HepG2 (cell line): ENCODE results near the gene AUNIP. TPM values are rescaled to one million over a fixed set of nuclear protein-coding genes. Genes with fewer than 3 reads are reported as not detected.

Source experiments
- ATF7 ChIP-seq, 2 experiments: fragments of 450-650 bp in 1 of 2; sonication (generic) in 1 of 2; formaldehyde crosslinking in 1 of 2; IDR thresholded peaks; 2 replicates each; pipeline versions ENCODE4 v1.4.0 to v1.6.1; 2016 to 2020; ENCODE audit warnings: antibody characterized with exemption in 1 of 2, mild to moderate bottlenecking in 1 of 2, missing genetic modification reagents in 1 of 2
- CCDC6 ChIP-seq: sonication (generic); formaldehyde crosslinking; IDR thresholded peaks from 2 replicates; pipeline ENCODE4 v1.8.1; 2022; ENCODE audit warnings: mild to moderate bottlenecking, missing genetic modification reagents, moderate library complexity
- ELK4 ChIP-seq: sonication (generic); formaldehyde crosslinking; IDR thresholded peaks from 2 replicates; pipeline ENCODE4 v1.9.0; 2021; ENCODE audit warnings: missing genetic modification reagents, borderline replicate concordance
- FOSL2 ChIP-seq: sonication (generic); formaldehyde crosslinking; IDR thresholded peaks from 2 replicates; pipeline ENCODE4 v1.4.0; 2020; ENCODE audit warnings: missing genetic modification reagents
- GATAD2A ChIP-seq: IDR thresholded peaks from 2 replicates; pipeline ENCODE4 v1.6.1; 2016
- GTF3A ChIP-seq: sonication (generic); formaldehyde crosslinking; conservative IDR thresholded peaks from 2 replicates; pipeline ENCODE4 v1.4.0; 2020; ENCODE audit warnings: mild to moderate bottlenecking, missing genetic modification reagents
- HOXA7 ChIP-seq: sonication (generic); formaldehyde crosslinking; IDR thresholded peaks from 2 replicates; pipeline ENCODE4 v1.8.1; 2022; ENCODE audit warnings: mild to moderate bottlenecking, missing genetic modification reagents, moderate library complexity
- KLF9 ChIP-seq: IDR thresholded peaks from 2 replicates; pipeline ENCODE4 v1.6.1; 2016; ENCODE audit warnings: low read depth
- MIXL1 ChIP-seq: IDR thresholded peaks from 2 replicates; pipeline ENCODE4 v1.6.1; 2016
- MTA3 ChIP-seq: sonication (generic); formaldehyde crosslinking; IDR thresholded peaks from 2 replicates; pipeline ENCODE4 v1.4.0; 2020; ENCODE audit warnings: missing genetic modification reagents
- PAXIP1 ChIP-seq: sonication (generic); formaldehyde crosslinking; conservative IDR thresholded peaks from 2 replicates; pipeline ENCODE4 v1.4.0; 2020; ENCODE audit warnings: mild to moderate bottlenecking, missing genetic modification reagents, moderate library complexity
- REL ChIP-seq: sonication (generic); formaldehyde crosslinking; conservative IDR thresholded peaks from 2 replicates; pipeline ENCODE4 v1.8.0; 2022; ENCODE audit warnings: mild to moderate bottlenecking, missing genetic modification reagents, moderate library complexity
- SMARCE1 ChIP-seq: fragments of 450-650 bp; IDR thresholded peaks from 2 replicates; pipeline ENCODE4 v1.6.1; 2017; ENCODE audit warnings: borderline replicate concordance
- ZBTB8A ChIP-seq: sonication (generic); formaldehyde crosslinking; IDR thresholded peaks from 2 replicates; pipeline ENCODE4 v1.4.0; 2020; ENCODE audit warnings: mild to moderate bottlenecking, low read depth, missing genetic modification reagents, borderline replicate concordance
- ZFAT ChIP-seq: sonication (generic); formaldehyde crosslinking; conservative IDR thresholded peaks from 2 replicates; pipeline ENCODE4 v1.8.1; 2023; ENCODE audit warnings: missing genetic modification reagents, inconsistent platforms
- ZNF124 ChIP-seq: sonication (generic); formaldehyde crosslinking; IDR thresholded peaks from 2 replicates; pipeline ENCODE4 v1.4.0; 2020; ENCODE audit warnings: missing genetic modification reagents
- ZNF180 ChIP-seq: sonication (generic); formaldehyde crosslinking; IDR thresholded peaks from 2 replicates; pipeline ENCODE4 v1.4.0; 2020; ENCODE audit warnings: low read depth, missing genetic modification reagents, borderline replicate concordance
- ZNF549 ChIP-seq: sonication (generic); formaldehyde crosslinking; IDR thresholded peaks from 2 replicates; pipeline ENCODE4 v1.5.0; 2020; ENCODE audit warnings: missing genetic modification reagents
- ZNF737 ChIP-seq: sonication (generic); formaldehyde crosslinking; IDR thresholded peaks from 2 replicates; pipeline ENCODE4 v1.5.0; 2020; ENCODE audit warnings: missing genetic modification reagents, mild to moderate bottlenecking, borderline replicate concordance
- ZNF768 ChIP-seq: sonication (generic); formaldehyde crosslinking; IDR thresholded peaks from 2 replicates; pipeline ENCODE4 v1.4.0; 2020; ENCODE audit warnings: missing genetic modification reagents
- ZNF784 ChIP-seq: sonication (generic); formaldehyde crosslinking; IDR thresholded peaks from 2 replicates; pipeline ENCODE4 v1.5.1; 2020; ENCODE audit warnings: missing genetic modification reagents, mild to moderate bottlenecking, borderline replicate concordance
- polyA plus RNA-seq, 8 experiments: library from polyadenylated mRNA; depleted of rRNA in 3 of 8; stranded (reverse) in 7 of 8; unstranded in 1 of 8; fragments of >200 nt; fragmentation: Illumina TruSeq in 4 of 8; extraction: Trizol in 4 of 8; gene quantifications; 2 replicates each; pipeline versions ENCODE4 v1.2.1 to v1.2.3, GENCODE V29; 2011 to 2016; ENCODE audit warnings: low read depth in 4 of 8, missing spikeins in 1 of 8, mixed read lengths in 1 of 8; ENCODE audit not compliant: insufficient read depth in 1 of 8
- total RNA-seq, 5 experiments: library from RNA; depleted of rRNA; stranded (reverse); fragments of >200 nt; fragmentation: Illumina TruSeq; extraction: Trizol; gene quantifications; 2 replicates each; pipeline ENCODE4 v1.2.3, GENCODE V29; 2016; ENCODE audit warnings: low read depth in 1 of 5
- TF ChIP-seq, protein P1 (sequence below): IDR thresholded peaks from 2 replicates; pipeline ENCODE4 v1.6.1; 2016; ENCODE audit warnings: control low read depth
- TF ChIP-seq, protein P2 (sequence below): sonication (generic); formaldehyde crosslinking; IDR thresholded peaks from 2 replicates; pipeline ENCODE4 v1.4.0; 2020; ENCODE audit warnings: mild to moderate bottlenecking, missing genetic modification reagents

AUNIP gene
- total and polyA plus RNA-seq, 2 of the 13 experiments (the other 11 are each of a cell fraction or from before 2014, with no cell fraction given) = 3.8 to 12.3 TPM

GRCh38 chr1:25819491-25820246 lies 39.6 kb downstream of the AUNIP start, which contains the start of gene MTFR1L (continued):
- TF ChIP-seq PAXIP1 (CRISPR knock-in tag) (peak; percentile 62; the same call in 1 of the 2 replicates), ZNF180 (CRISPR knock-in tag) (no peak), GATAD2A (CRISPR knock-in tag) (peak; percentile 52), ZNF784 (CRISPR knock-in tag) (no peak), ZFAT (CRISPR knock-in tag) (no peak), FOSL2 (CRISPR knock-in tag) (peak; percentile 44), GTF3A (0 out of 2 replicates have a peak, but pooled peaks have one; percentile 42), ATF7 (IDR thresholded peaks at IDR 0.05) (no peak), ATF7 (CRISPR knock-in tag; IDR thresholded peaks at IDR 0.05) (no peak), ZNF737 (CRISPR knock-in tag) (no peak), ZNF124 (CRISPR knock-in tag) (no peak), REL (CRISPR knock-in tag) (no peak), KLF9 (CRISPR knock-in tag) (no peak), MTA3 (CRISPR knock-in tag) (no peak), ZBTB8A (CRISPR knock-in tag) (no peak; the same call in 1 of the 2 replicates), ZNF768 (no peak; the same call in 1 of the 2 replicates), HOXA7 (CRISPR knock-in tag) (no peak), ZNF549 (no peak), ELK4 (CRISPR knock-in tag) (no peak), CCDC6 (CRISPR knock-in tag) (peak; percentile 71; the same call in 1 of the 2 replicates), MIXL1 (CRISPR knock-in tag) (no peak; the same call in none of the 2 replicates), SMARCE1 (no peak)
- TF ChIP-seq, protein P1, sequence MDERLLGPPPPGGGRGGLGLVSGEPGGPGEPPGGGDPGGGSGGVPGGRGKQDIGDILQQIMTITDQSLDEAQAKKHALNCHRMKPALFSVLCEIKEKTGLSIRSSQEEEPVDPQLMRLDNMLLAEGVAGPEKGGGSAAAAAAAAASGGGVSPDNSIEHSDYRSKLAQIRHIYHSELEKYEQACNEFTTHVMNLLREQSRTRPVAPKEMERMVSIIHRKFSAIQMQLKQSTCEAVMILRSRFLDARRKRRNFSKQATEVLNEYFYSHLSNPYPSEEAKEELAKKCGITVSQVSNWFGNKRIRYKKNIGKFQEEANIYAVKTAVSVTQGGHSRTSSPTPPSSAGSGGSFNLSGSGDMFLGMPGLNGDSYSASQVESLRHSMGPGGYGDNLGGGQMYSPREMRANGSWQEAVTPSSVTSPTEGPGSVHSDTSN (CRISPR knock-in tag) = no peak
- TF ChIP-seq, protein P2, sequence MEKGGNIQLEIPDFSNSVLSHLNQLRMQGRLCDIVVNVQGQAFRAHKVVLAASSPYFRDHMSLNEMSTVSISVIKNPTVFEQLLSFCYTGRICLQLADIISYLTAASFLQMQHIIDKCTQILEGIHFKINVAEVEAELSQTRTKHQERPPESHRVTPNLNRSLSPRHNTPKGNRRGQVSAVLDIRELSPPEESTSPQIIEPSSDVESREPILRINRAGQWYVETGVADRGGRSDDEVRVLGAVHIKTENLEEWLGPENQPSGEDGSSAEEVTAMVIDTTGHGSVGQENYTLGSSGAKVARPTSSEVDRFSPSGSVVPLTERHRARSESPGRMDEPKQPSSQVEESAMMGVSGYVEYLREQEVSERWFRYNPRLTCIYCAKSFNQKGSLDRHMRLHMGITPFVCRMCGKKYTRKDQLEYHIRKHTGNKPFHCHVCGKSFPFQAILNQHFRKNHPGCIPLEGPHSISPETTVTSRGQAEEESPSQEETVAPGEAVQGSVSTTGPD (CRISPR knock-in tag) = no peak
